HG02678 (cell line): Measurements from ENCODE around the gene COX5B.
A peak's percentile ranks its signal among the peaks of the same experiment; 100 is the strongest.
"Not testable (repeated sequence)": the region's sequence is repeated elsewhere in the genome, so short reads cannot be mapped to it uniquely, and the experiment has no call there.

Source experiments
- ATAC-seq: cut with Tn5 transposase; IDR thresholded peaks from one replicate; pipeline ENCODE4 v1.9.1; 2021; ENCODE audit warnings: mild to moderate bottlenecking, moderate library complexity; ENCODE audit not compliant: unreplicated experiment

The COX5B gene

DNA sequence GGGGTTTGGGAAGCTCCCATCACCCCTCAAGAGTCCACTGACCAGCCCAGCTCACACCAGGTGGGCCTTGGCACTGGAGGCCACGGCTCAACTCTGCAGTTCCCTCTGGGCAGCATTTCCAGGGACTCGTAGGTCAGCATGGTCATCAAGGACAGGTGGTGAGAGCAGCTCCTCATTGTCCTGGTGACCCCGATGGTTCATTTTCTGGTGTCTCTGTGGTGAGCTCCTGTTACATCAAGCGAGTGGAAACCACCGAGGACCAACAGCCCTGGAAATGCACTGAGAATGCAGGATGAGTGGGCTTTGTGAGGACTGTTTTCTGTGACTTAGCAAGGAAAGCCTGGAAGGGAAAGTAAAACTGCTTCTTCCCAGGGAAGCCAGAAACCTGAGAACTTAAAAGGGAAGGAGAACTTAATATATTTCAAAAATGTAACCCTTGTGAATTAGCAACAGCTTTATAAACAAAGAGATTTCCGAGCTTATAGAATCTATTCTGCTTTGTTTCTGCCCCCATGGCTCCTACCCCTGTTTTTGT, 26.8 kb downstream of the COX5B start:
- not testable (repeated sequence) for ATAC-seq

DNA sequence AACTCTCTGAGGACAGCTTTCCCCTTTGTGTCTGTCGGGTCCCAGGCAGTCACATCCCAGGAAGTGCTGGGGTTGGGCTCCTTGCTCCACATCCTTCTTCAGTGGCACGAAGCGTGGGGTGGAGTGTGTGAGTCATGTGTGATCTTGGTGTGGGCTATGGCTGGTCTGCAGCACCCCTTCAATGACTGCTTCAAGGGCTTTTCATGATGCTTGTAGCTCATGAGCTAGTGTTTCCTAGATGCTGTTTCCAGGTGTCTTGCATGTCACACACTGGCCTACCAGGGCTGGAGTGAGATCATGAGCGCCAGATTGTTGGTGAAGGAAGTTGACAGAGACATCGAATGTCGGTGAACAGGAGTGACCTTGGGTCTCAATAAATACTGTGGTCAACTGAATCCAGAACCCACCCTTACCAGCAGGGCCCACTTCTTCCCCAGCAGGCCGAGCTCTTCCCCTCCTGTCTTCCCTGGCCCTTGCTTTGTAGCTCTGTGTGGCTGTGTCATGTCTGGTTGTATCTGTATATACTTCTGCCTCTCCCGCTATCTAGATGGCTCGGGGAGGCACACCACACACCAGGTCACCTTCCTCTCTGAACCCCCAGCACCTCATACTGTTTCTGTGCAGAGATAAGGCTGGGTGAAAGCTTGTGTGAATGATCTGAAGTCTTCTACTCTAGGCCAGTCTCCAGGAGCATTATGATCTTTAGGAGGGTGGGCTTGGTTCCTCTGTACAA, 27.5 kb downstream of the COX5B start:
- no peak for ATAC-seq

- ATAC-seq = no peak
Measured at GRCh38 chr2:97673915-97674283, 28.0 kb downstream of the COX5B start.

DNA sequence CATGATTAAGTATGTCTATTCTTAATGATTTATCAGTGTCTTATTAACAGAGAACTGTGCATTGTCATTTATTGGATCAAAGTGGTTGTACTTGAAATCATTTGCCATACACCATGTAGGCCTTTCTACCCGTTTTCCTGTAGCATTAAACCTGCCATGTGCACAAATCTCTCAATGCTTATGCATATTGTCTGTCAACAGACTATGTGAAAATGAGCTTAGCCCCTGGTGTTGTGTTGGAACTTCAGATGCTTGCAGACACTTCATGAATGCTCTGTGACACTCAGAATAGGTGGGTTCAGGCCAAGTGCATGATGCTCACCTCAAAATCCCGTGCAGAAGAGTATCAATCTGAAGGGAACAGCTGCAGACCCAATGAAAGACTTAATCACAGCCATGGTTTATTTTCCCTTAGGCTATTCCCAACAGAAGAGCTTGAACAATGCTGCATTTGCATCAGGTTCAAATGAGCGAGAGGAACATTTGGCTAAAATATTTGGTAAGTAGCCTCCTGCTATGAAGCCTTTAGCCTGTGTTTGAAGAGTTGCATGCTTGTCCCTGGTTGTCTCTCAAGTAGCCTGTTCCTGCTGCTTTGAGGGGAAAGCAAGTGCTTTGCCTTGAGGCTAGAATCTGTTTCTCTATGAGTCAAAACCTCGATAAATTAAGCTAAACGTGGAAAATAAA, 29.7 kb downstream of the COX5B start:
- no peak for ATAC-seq

GRCh38 chr2:97676620-97677019, 30.8 kb downstream of the COX5B start:
- ATAC-seq = no peak

DNA sequence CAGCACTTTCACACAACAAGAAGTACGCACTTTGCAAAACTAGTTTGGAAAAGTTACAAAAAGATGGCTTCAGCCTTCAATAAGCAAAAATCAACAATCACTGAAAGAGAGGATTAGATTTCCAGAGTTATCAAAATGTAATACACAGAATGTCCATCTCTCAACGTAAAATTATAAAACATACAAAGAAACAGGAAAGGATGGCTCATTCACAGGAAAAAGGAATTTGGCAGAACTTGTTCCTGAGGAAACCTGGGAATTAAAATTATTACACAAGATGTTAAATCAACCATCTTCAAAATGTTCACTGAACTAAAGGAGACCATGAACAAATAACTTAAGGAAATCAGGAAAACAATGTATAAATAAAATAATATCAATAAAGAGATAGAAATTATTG, 31.6 kb downstream of the COX5B start:
- no peak for ATAC-seq

- no peak for ATAC-seq
Measured at GRCh38 chr2:97678298-97678697, 32.4 kb downstream of the COX5B start.

- ATAC-seq = not testable (repeated sequence)
Measured at GRCh38 chr2:97687235-97687634, 41.4 kb downstream of the COX5B start.

- ATAC-seq = no peak
Measured at GRCh38 chr2:97688062-97688827, 42.4 kb downstream of the COX5B start.

GRCh38 chr2:97691166-97691565, 45.3 kb downstream of the COX5B start:
- no peak for ATAC-seq

DNA sequence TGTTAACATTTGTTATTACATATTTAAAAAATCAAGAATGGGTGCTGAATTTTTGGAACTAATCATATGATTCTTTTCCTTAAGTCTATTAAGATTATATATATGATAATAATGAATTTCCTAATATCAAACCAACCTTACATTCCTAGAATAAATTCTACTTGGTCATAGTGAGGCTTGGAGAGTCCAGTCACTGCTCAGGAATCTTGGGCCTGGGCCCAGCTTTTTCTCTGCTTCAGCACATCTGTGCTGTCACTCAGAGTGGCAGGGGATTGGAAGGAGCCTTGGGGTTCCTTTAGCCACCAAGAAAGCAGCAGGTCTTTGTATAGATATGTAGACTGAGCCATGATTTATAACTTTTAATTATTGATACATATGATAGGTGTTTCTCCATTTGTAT, 47.6 kb downstream of the COX5B start:
- ATAC-seq = no peak

DNA sequence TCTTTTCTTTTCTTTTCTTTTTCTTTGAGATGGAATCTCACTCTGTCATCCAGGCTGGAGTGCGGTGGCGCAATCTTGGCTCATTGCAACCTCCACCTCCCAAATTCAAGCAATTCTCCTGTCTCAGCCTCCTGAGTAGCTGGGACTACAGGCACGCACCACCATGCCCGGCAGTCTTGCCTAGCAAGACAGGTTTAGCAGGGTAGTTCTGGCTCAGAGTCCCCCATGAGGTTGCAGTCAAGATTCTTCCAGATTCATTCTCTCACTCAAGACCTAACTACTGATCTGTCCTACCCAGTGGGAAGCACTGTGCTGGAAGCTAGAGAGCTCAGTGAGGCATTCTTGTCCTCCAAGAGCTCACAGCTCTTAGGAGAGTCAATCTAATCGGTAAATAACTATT, 49.9 kb downstream of the COX5B start:
- no peak for ATAC-seq

- peak; percentile 81 for ATAC-seq
Measured at GRCh38 chr2:97697252-97698235, 51.7 kb downstream of the COX5B start.
